SK-N-SH (cell line): ENCODE data around the gene HPCAL1.

Experiments
- CHD2 ChIP-seq: fragments of 150-350 bp; IDR thresholded peaks from 2 replicates; pipeline ENCODE4 v1.6.1; 2018; ENCODE audit warnings: low read length; ENCODE audit not compliant: partially characterized antibody
- CTCF ChIP-seq: fragments of 200-600 bp; sonication (generic); IDR thresholded peaks from 2 replicates; pipeline ENCODE4 v1.6.1; 2017; ENCODE audit warnings: antibody characterized with exemption, mild to moderate bottlenecking, moderate library complexity
- ELF1 ChIP-seq: IDR thresholded peaks from 2 replicates; pipeline ENCODE4 v1.4.0; 2012
- EP300 ChIP-seq, 2 experiments: IDR thresholded peaks; 2 replicates each; pipeline versions ENCODE4 v1.4.0 to v1.6.1; 2012; ENCODE audit warnings: borderline replicate concordance in 1 of 2, low read depth in 1 of 2, low read length in 1 of 2
- EZH2phosphoT487 ChIP-seq: fragments of 200-600 bp; sonication (generic); IDR thresholded peaks from 2 replicates; pipeline ENCODE4 v1.6.1; 2017; ENCODE audit warnings: low read depth, mixed run types, mild to moderate bottlenecking, antibody characterized with exemption, moderate library complexity, borderline replicate concordance
- GABPA ChIP-seq: IDR thresholded peaks from 2 replicates; pipeline ENCODE4 v1.4.0; 2012; ENCODE audit warnings: low read depth, mild to moderate bottlenecking
- IRF3 ChIP-seq: fragments of 150-350 bp; IDR thresholded peaks from 2 replicates; pipeline ENCODE4 v1.6.1; 2016; ENCODE audit warnings: mild to moderate bottlenecking, low read depth, low read length
- MXI1 ChIP-seq: IDR thresholded peaks from 2 replicates; pipeline ENCODE4 v1.6.1; 2012; ENCODE audit warnings: mild to moderate bottlenecking, low read depth, low read length, improper control_type of control experiment
- POLR2AphosphoS5 ChIP-seq: IDR thresholded peaks from 2 replicates; pipeline ENCODE4 v1.6.1; 2012; ENCODE audit warnings: low read depth, low read length
- RAD21 ChIP-seq: IDR thresholded peaks from 2 replicates; pipeline ENCODE4 v1.6.1; 2012; ENCODE audit warnings: mild to moderate bottlenecking, low read length
- RXRA ChIP-seq: IDR thresholded peaks from 2 replicates; pipeline ENCODE4 v1.4.0; 2012; ENCODE audit warnings: low read depth, mild to moderate bottlenecking, borderline replicate concordance
- TAF1 ChIP-seq: IDR thresholded peaks from 2 replicates; pipeline ENCODE4 v1.6.1; 2012; ENCODE audit warnings: low read depth, mild to moderate bottlenecking, low read length, moderate library complexity, borderline replicate concordance
- TEAD4 ChIP-seq: IDR thresholded peaks from 2 replicates; pipeline ENCODE4 v1.4.0; 2012; ENCODE audit warnings: mild to moderate bottlenecking, borderline replicate concordance; ENCODE audit not compliant: insufficient read depth
- USF1 ChIP-seq: IDR thresholded peaks from 2 replicates; pipeline ENCODE4 v1.4.0; 2012; ENCODE audit warnings: low read depth, borderline replicate concordance

- TF ChIP-seq RAD21 (no peak), CTCF (no peak), IRF3 (no peak), USF1 (no peak), GABPA (no peak), TAF1 (no peak), RXRA (no peak), MXI1 (no peak), TEAD4 (no peak), EP300 (IDR thresholded peaks at IDR 0.05; ENCODE audit: borderline replicate concordance in 1 of 2, low read depth in 1 of 2, low read length in 1 of 2) (no peak), POLR2AphosphoS5 (no peak), ELF1 (no peak), EZH2phosphoT487 (no peak), CHD2 (no peak)
These were observed 37.2 kb downstream of the HPCAL1 start for GRCh38 chr2:10339647-10340592.
